ENCODE data around the gene ARHGAP6. TPM values are rescaled to one million over a fixed set of nuclear protein-coding genes. Genes with fewer than 3 reads are reported as not detected.

The ARHGAP6 gene
- total and polyA plus RNA-seq, 8 donors, result 2.2 to 26.4 (median 8.7) TPM

GRCh38 chrX:11449613-11450012 is 216.1 kb downstream of the ARHGAP6 start:
- no peaks in the 10 kb centered on the region for H3K36me3 ChIP-seq
- no peak for TF ChIP-seq CTCF (IDR thresholded peaks at IDR 0.05)
- no peak for TF ChIP-seq POLR2AphosphoS5 (IDR thresholded peaks at IDR 0.05)
- TF ChIP-seq EP300 (IDR thresholded peaks at IDR 0.05), result no peak
- TF ChIP-seq POLR2A (IDR thresholded peaks at IDR 0.05), result no peak
- 77 to 95% (median 82%) methylated on average over 2 of the region's 2 CpGs for WGBS, 5 donors
- H3K27me3 ChIP-seq, result no peaks in the 10 kb centered on the region
- H3K27ac ChIP-seq, result no peak overlapping the region
- H3K4me3 ChIP-seq, result no peak overlapping the region
- no peaks in the 10 kb centered on the region for H3K4me1 ChIP-seq
- intact Hi-C loops (cut with DNase I; ENCODE audit: low total_unique reads), result no loop called here
- DNase-seq, result no peak
- H3K9me3 ChIP-seq, result no peaks in the 10 kb centered on the region

GRCh38 chrX:11447418-11447817 is 218.3 kb downstream of the ARHGAP6 start:
- no peak for DNase-seq
- Histone ChIP-seq H3K27ac (no peak overlapping the region), H3K4me1 (no peaks in the 10 kb centered on the region), H3K9me3 (no peaks in the 10 kb centered on the region), H3K27me3 (no peaks in the 10 kb centered on the region), H3K36me3 (no peaks in the 10 kb centered on the region), H3K4me3 (no peak overlapping the region)
- TF ChIP-seq CTCF (IDR thresholded peaks at IDR 0.05) (no peak), POLR2AphosphoS5 (IDR thresholded peaks at IDR 0.05) (no peak), POLR2A (IDR thresholded peaks at IDR 0.05) (no peak), EP300 (IDR thresholded peaks at IDR 0.05) (no peak)
- intact Hi-C loops (cut with DNase I; ENCODE audit: low total_unique reads), result no loop called here
- WGBS, 5 donors, result 36 to 59% (median 58%) methylated on average over 1 of the region's 1 CpG

- no peak for DNase-seq
- no peaks in the 10 kb centered on the region for H3K36me3 ChIP-seq
- no peaks in the 10 kb centered on the region for H3K9me3 ChIP-seq
- no peak overlapping the region for H3K27ac ChIP-seq
- no peaks in the 10 kb centered on the region for H3K27me3 ChIP-seq
- intact Hi-C loops (cut with DNase I; ENCODE audit: low total_unique reads), result no loop called here
- WGBS, 5 donors, result 67 to 97% (median 81%) methylated on average over 4 of the region's 4 CpGs
- H3K4me3 ChIP-seq, result no peak overlapping the region
- no peak for TF ChIP-seq CTCF (IDR thresholded peaks at IDR 0.05)
- no peak for TF ChIP-seq EP300 (IDR thresholded peaks at IDR 0.05)
- TF ChIP-seq POLR2A (IDR thresholded peaks at IDR 0.05), result no peak
- no peak for TF ChIP-seq POLR2AphosphoS5 (IDR thresholded peaks at IDR 0.05)
- no peaks in the 10 kb centered on the region for H3K4me1 ChIP-seq
These were observed 218.8 kb downstream of the ARHGAP6 start for GRCh38 chrX:11446949-11447348.

- no peak for DNase-seq
- Histone ChIP-seq H3K4me1 (no peaks in the 10 kb centered on the region), H3K9me3 (no peaks in the 10 kb centered on the region), H3K27ac (no peak overlapping the region), H3K4me3 (no peak overlapping the region), H3K36me3 (no peaks in the 10 kb centered on the region), H3K27me3 (no peaks in the 10 kb centered on the region)
- intact Hi-C loops (cut with DNase I; ENCODE audit: low total_unique reads), result no loop called here
- 25 to 51% (median 46%) methylated on average over 2 of the region's 2 CpGs for WGBS, 5 donors
- TF ChIP-seq POLR2A (IDR thresholded peaks at IDR 0.05) (no peak), EP300 (IDR thresholded peaks at IDR 0.05) (no peak), POLR2AphosphoS5 (IDR thresholded peaks at IDR 0.05) (no peak), CTCF (IDR thresholded peaks at IDR 0.05) (no peak)
These were observed 219.4 kb downstream of the ARHGAP6 start for GRCh38 chrX:11446336-11446735.
